DND-41 (cell line): ENCODE measurements around the gene BAZ1A.
A peak's percentile ranks its signal among the peaks of the same experiment; 100 is the strongest.

Experiments
- ATAC-seq: fragments of 200-7000 bp; cut with Tn5 transposase; 3 replicates; pipeline ENCODE4 v1.9.1; 2021; ENCODE audit warnings: low read depth; ENCODE audit not compliant: insufficient read depth
- DNase-seq: peaks from one replicate; pipeline ENCODE4 v3.0.0-alpha.2; 2020
- H2AFZ ChIP-seq: 2 replicates; pipeline ENCODE4 v1.6.0; 2012; ENCODE audit warnings: low read depth, low read length
- H3K27ac ChIP-seq: 2 replicates; pipeline ENCODE4 v1.5.1; 2012; ENCODE audit warnings: low read length, inconsistent platforms
- H3K27me3 ChIP-seq: fragments of 200-600 bp; sonication (generic); 2 replicates; pipeline ENCODE4 v1.6.0; 2012; ENCODE audit warnings: low read length, mild to moderate bottlenecking, inconsistent platforms; ENCODE audit not compliant: insufficient read depth, poor library complexity
- H3K36me3 ChIP-seq: 2 replicates; pipeline ENCODE4 v1.5.1; 2012; ENCODE audit warnings: low read length, inconsistent platforms; ENCODE audit not compliant: insufficient read depth
- H3K4me1 ChIP-seq: 2 replicates; pipeline ENCODE4 v1.5.1; 2012; ENCODE audit warnings: mild to moderate bottlenecking, low read length; ENCODE audit not compliant: insufficient read depth
- H3K4me2 ChIP-seq: 2 replicates; pipeline ENCODE4 v1.6.0; 2012; ENCODE audit warnings: mild to moderate bottlenecking, moderate library complexity, low read length, inconsistent platforms; ENCODE audit not compliant: insufficient read depth
- H3K4me3 ChIP-seq, 2 experiments: fragments of 200-600 bp in 1 of 2; shearing (Covaris generic) in 1 of 2; 2 replicates each; pipeline ENCODE4 v1.5.1; 2012 to 2016; ENCODE audit warnings: inconsistent platforms in 2 of 2, low read length in 2 of 2, mild to moderate bottlenecking in 2 of 2, low read depth in 1 of 2, moderate library complexity in 1 of 2
- H3K79me2 ChIP-seq: 2 replicates; pipeline ENCODE4 v1.6.0; 2012; ENCODE audit warnings: low read length, inconsistent platforms; ENCODE audit not compliant: insufficient read depth
- H3K9ac ChIP-seq: 2 replicates; pipeline ENCODE4 v1.6.0; 2012; ENCODE audit warnings: low read depth, mild to moderate bottlenecking, inconsistent platforms, low read length, moderate library complexity
- H3K9me3 ChIP-seq: 2 replicates; pipeline ENCODE4 v1.5.1; 2012; ENCODE audit warnings: low read length, moderate library complexity, mild to moderate bottlenecking, inconsistent platforms; ENCODE audit not compliant: insufficient read depth, severe bottlenecking
- H4K20me1 ChIP-seq: 2 replicates; pipeline ENCODE4 v1.6.0; 2012; ENCODE audit warnings: low read length; ENCODE audit not compliant: insufficient read depth
- CTCF ChIP-seq: IDR thresholded peaks from 2 replicates; pipeline ENCODE4 v1.5.1; 2012; ENCODE audit warnings: borderline replicate concordance, low read length, moderate library complexity, mild to moderate bottlenecking; ENCODE audit not compliant: poor library complexity, severe bottlenecking; ENCODE audit errors: extremely low read depth
- EZH2 ChIP-seq: IDR thresholded peaks from 3 replicates; pipeline ENCODE4 v1.6.1; 2012; ENCODE audit warnings: borderline replicate concordance, low read depth, mild to moderate bottlenecking, moderate library complexity, low read length, inconsistent platforms; ENCODE audit not compliant: severe bottlenecking

BAZ1A gene

GRCh38 chr14:34797747-34798583 lies 77.2 kb downstream of the BAZ1A start:
- no peaks in the 10 kb centered on the region for H4K20me1 ChIP-seq
- no peak for TF ChIP-seq EZH2
- no peak for TF ChIP-seq CTCF
- peak; percentile 24 for DNase-seq
- no peaks in the 10 kb centered on the region for H3K9me3 ChIP-seq
- H3K79me2 ChIP-seq: no peaks in the 10 kb centered on the region
- peak; percentile 29; the same call in 1 of the 3 replicates for ATAC-seq
- H2AFZ ChIP-seq: no peak overlapping the region
- no peaks in the 10 kb centered on the region for H3K4me1 ChIP-seq
- H3K27me3 ChIP-seq: no peaks in the 10 kb centered on the region
- peaks cover 89% of the 10 kb centered on the region for H3K36me3 ChIP-seq
- H3K4me3 ChIP-seq: no peak overlapping the region
- no peak overlapping the region for H3K27ac ChIP-seq
- H3K4me2 ChIP-seq: no peak overlapping the region
- no peak overlapping the region for H3K9ac ChIP-seq

- Histone ChIP-seq H3K79me2 (no peaks in the 10 kb centered on the region), H4K20me1 (no peaks in the 10 kb centered on the region), H3K9me3 (no peaks in the 10 kb centered on the region), H3K4me2 (no peak overlapping the region), H3K9ac (no peak overlapping the region), H3K27ac (no peak overlapping the region), H3K4me1 (no peaks in the 10 kb centered on the region), H3K27me3 (no peaks in the 10 kb centered on the region), H3K36me3 (peaks cover 88% of the 10 kb centered on the region), H3K4me3 (no peak overlapping the region), H2AFZ (no peak overlapping the region)
- no peak for TF ChIP-seq CTCF
- TF ChIP-seq EZH2: no peak
- DNase-seq (no peak), ATAC-seq (no peak)
These were observed 78.3 kb downstream of the BAZ1A start for GRCh38 chr14:34796902-34797301.

- Histone ChIP-seq H3K4me1 (no peaks in the 10 kb centered on the region), H3K9ac (no peak overlapping the region), H2AFZ (no peak overlapping the region), H3K79me2 (no peaks in the 10 kb centered on the region), H3K36me3 (peaks cover 82% of the 10 kb centered on the region), H4K20me1 (no peaks in the 10 kb centered on the region), H3K4me3 (no peak overlapping the region), H3K4me2 (no peak overlapping the region), H3K27me3 (no peaks in the 10 kb centered on the region), H3K9me3 (no peaks in the 10 kb centered on the region), H3K27ac (no peak overlapping the region)
- no peak for ATAC-seq
- TF ChIP-seq EZH2 (no peak), CTCF (no peak)
- DNase-seq: no peak
These were observed 80.2 kb downstream of the BAZ1A start for GRCh38 chr14:34794941-34795340.
